SU-DHL-6 (cell line): Measurements from ENCODE around the gene IFNGR1.
"Not testable (repeated sequence)": the region's sequence is repeated elsewhere in the genome, so short reads cannot be mapped to it uniquely, and the experiment has no call there.

Experiments used
- H2AFZ ChIP-seq: fragments of 200-600 bp; sonication (generic); 2 replicates; pipeline ENCODE4 v1.6.1; 2014; ENCODE audit warnings: low read depth, mild to moderate bottlenecking, moderate library complexity, mixed read lengths, antibody characterized with exemption, low read length; ENCODE audit not compliant: severe bottlenecking
- H3F3A ChIP-seq: fragments of 200-600 bp; shearing (Covaris generic); 2 replicates; pipeline ENCODE4 v1.6.0; 2016; ENCODE audit warnings: antibody characterized with exemption, mild to moderate bottlenecking; ENCODE audit not compliant: insufficient read depth
- H3K27ac ChIP-seq: fragments of 200-600 bp; sonication (generic); 2 replicates; pipeline ENCODE4 v1.5.1; 2016; ENCODE audit warnings: low read depth, mild to moderate bottlenecking, low read length, moderate library complexity, mixed read lengths
- H3K27me3 ChIP-seq: fragments of 200-600 bp; sonication (generic), shearing (Covaris generic); 2 replicates; pipeline ENCODE4 v1.6.0; 2014; ENCODE audit warnings: mild to moderate bottlenecking, low read length
- H3K36me3 ChIP-seq: fragments of 200-600 bp; sonication (generic); 2 replicates; pipeline ENCODE4 v1.6.1; 2014; ENCODE audit warnings: mild to moderate bottlenecking, low read length, mixed read lengths
- H3K4me2 ChIP-seq: fragments of 300-600, 200-600 bp; shearing (Covaris generic), sonication (generic); 2 replicates; pipeline ENCODE4 v1.6.0; 2014; ENCODE audit warnings: low read length, low read depth, mild to moderate bottlenecking; ENCODE audit not compliant: poor library complexity, severe bottlenecking
- H3K4me3 ChIP-seq: fragments of 200-600 bp; sonication (generic); 2 replicates; pipeline ENCODE4 v1.5.1; 2014; ENCODE audit warnings: antibody characterized with exemption, low read length, mild to moderate bottlenecking, mixed read lengths; ENCODE audit not compliant: insufficient read depth, poor library complexity, severe bottlenecking
- H3K79me2 ChIP-seq: fragments of 200-600 bp; sonication (generic); 2 replicates; pipeline ENCODE4 v1.6.1; 2014; ENCODE audit warnings: mild to moderate bottlenecking, low read length, moderate library complexity; ENCODE audit not compliant: insufficient read depth
- H3K9ac ChIP-seq: fragments of 200-600 bp; sonication (generic); 2 replicates; pipeline ENCODE4 v1.7.0; 2014; ENCODE audit warnings: mild to moderate bottlenecking, low read length
- H3K9me2 ChIP-seq: fragments of 200-600 bp; sonication (generic); replicated peaks from 2 replicates; pipeline ENCODE4 v1.6.1; 2014; ENCODE audit warnings: low read length; ENCODE audit not compliant: insufficient read depth
- H3K9me3 ChIP-seq: fragments of 200-600 bp; sonication (generic); 2 replicates; pipeline ENCODE4 v1.6.1; 2014; ENCODE audit warnings: low read length, mixed read lengths; ENCODE audit not compliant: insufficient read depth
- H4K20me1 ChIP-seq: fragments of 200-600 bp; sonication (generic); 2 replicates; pipeline ENCODE4 v1.6.1; 2014; ENCODE audit warnings: low read depth, mild to moderate bottlenecking, antibody characterized with exemption, low read length, moderate library complexity, mixed read lengths
- EZH2phosphoT487 ChIP-seq: fragments of 200-600 bp; sonication (generic), shearing (Covaris generic); conservative IDR thresholded peaks from 2 replicates; pipeline ENCODE4 v1.6.1; 2018; ENCODE audit warnings: mild to moderate bottlenecking, antibody characterized with exemption, low read length, moderate library complexity, mixed read lengths
- TF ChIP-seq, protein P1 (sequence below): fragments of 200-600 bp; sonication (generic); IDR thresholded peaks from one replicate; pipeline ENCODE4 v1.5.1; 2017; ENCODE audit warnings: antibody characterized with exemption, mild to moderate bottlenecking, low read length, moderate library complexity; ENCODE audit not compliant: insufficient read depth, poor library complexity, severe bottlenecking

Gene IFNGR1

DNA sequence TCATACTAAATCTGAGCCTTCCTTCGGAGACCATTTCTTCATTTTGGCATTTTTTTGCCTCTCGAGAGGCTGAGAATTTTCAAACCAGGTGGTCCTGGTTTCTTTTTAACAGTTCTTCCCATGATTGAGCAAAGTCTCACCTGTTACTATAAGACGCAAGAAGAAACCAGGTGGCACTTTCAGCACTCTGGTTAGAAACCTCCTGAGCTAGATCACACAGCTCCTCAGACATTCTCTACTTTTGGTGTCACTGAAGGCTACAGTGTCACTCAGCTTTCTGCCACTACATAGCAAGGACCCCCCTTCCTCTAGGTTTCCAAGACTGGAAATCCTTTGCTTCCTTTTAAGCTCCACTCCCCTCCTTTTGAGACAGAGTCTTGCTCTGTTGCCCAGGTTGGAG, 7.3 kb downstream of the IFNGR1 start:
- peaks cover 12% of the 10 kb centered on the region; the same call in 1 of the 2 replicates for H3K9me3 ChIP-seq
- H3K79me2 ChIP-seq: peaks cover 25% of the 10 kb centered on the region

DNA sequence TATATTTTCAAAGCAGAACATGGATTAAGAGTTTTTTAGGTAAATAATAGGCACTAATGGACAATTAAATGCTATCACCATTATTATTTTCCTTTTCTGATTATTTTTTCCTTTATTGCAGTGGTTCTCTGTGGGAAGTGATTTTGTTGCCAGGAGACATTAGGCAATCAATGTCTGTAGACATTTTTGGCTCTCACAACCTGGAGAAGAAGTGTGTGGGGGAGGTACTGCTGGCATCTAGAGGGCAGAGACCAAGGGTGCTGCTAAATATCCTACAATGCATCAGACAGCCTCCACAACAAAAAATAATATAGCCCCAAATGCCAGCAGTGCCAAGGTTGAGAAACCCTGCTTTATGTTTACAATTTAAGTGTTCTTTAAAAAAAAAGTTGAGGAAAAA, 8.3 kb downstream of the IFNGR1 start:
- Histone ChIP-seq H3K4me3 (no peak overlapping the region), H3K36me3 (no peaks in the 10 kb centered on the region), H2AFZ (no peak overlapping the region), H3K79me2 (peaks cover 19% of the 10 kb centered on the region; the same call in 1 of the 2 replicates), H3K4me2 (no peak overlapping the region), H3F3A (no peaks in the 10 kb centered on the region), H3K9me2 (no peaks in the 10 kb centered on the region), H3K27me3 (no peaks in the 10 kb centered on the region), H4K20me1 (no peaks in the 10 kb centered on the region), H3K27ac (no peak overlapping the region), H3K9ac (no peak overlapping the region), H3K9me3 (peaks cover 12% of the 10 kb centered on the region; the same call in 1 of the 2 replicates)
- no peak for TF ChIP-seq EZH2phosphoT487
- TF ChIP-seq, protein P1, sequence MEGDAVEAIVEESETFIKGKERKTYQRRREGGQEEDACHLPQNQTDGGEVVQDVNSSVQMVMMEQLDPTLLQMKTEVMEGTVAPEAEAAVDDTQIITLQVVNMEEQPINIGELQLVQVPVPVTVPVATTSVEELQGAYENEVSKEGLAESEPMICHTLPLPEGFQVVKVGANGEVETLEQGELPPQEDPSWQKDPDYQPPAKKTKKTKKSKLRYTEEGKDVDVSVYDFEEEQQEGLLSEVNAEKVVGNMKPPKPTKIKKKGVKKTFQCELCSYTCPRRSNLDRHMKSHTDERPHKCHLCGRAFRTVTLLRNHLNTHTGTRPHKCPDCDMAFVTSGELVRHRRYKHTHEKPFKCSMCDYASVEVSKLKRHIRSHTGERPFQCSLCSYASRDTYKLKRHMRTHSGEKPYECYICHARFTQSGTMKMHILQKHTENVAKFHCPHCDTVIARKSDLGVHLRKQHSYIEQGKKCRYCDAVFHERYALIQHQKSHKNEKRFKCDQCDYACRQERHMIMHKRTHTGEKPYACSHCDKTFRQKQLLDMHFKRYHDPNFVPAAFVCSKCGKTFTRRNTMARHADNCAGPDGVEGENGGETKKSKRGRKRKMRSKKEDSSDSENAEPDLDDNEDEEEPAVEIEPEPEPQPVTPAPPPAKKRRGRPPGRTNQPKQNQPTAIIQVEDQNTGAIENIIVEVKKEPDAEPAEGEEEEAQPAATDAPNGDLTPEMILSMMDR: no peak

More for the DNA sequence above, 7.3 kb downstream of the IFNGR1 start:
- Histone ChIP-seq H2AFZ (no peak overlapping the region), H4K20me1 (0 out of 2 replicates have a peak, but pooled peaks cover 5% of the 10 kb centered on the region), H3F3A (no peaks in the 10 kb centered on the region), H3K4me2 (no peak overlapping the region), H3K4me3 (no peak overlapping the region), H3K9me2 (no peaks in the 10 kb centered on the region), H3K27me3 (no peaks in the 10 kb centered on the region), H3K9ac (no peak overlapping the region), H3K27ac (no peak overlapping the region), H3K36me3 (no peaks in the 10 kb centered on the region)
- TF ChIP-seq EZH2phosphoT487: no peak
- TF ChIP-seq, protein P1: no peak

DNA sequence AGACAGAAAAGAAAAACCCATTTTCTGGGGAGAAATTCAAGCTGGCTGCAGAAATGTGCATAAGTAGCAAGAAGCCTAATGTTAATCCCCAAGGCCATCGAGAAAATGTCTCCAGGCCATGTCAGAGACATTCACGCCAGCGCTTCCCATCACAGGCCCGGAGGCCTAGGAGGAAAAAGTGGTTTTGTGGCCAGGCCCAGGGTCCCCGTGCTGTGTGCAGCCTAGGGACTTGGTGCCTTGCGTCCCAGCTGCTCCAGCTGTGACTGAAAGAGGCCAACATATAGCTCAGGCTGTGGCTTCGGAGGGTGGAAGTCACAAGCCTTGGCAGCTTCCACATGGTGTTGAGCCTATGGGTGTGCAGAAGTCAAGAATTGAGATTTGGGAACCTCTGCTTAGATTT, 10.9 kb downstream of the IFNGR1 start:
- H3F3A ChIP-seq: no peaks in the 10 kb centered on the region
- H3K79me2 ChIP-seq: peaks cover 7% of the 10 kb centered on the region; the same call in 1 of the 2 replicates
- H3K27ac ChIP-seq: no peak overlapping the region
- H4K20me1 ChIP-seq: no peaks in the 10 kb centered on the region
- peaks cover 12% of the 10 kb centered on the region; the same call in 1 of the 2 replicates for H3K9me3 ChIP-seq
- H2AFZ ChIP-seq: no peak overlapping the region
- no peaks in the 10 kb centered on the region for H3K27me3 ChIP-seq
- H3K4me3 ChIP-seq: no peak overlapping the region
- H3K9me2 ChIP-seq: no peaks in the 10 kb centered on the region
- peaks cover 7% of the 10 kb centered on the region; the same call in 1 of the 2 replicates for H3K36me3 ChIP-seq
- no peak for TF ChIP-seq EZH2phosphoT487
- TF ChIP-seq, protein P1: no peak
- no peak overlapping the region for H3K9ac ChIP-seq
- no peak overlapping the region for H3K4me2 ChIP-seq

DNA sequence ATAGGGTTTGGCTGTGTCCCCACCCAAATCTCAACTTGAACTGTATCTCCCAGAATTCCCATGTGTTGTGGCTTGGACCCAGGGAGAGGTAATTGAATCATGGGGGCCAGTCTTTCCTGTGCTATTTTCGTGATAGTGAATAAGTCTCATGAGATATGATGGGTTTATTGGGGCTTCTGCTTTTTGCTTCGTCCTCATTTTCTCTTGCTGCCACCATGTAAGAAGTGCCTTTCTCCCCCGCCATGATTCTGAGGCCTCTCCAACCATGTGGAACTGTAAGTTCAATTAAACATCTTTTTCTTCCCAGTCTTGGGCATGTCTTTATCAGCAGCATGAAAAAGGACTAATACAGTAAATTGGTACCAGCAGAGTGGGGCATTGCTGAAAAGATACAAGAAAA, 11.7 kb downstream of the IFNGR1 start:
- H3K79me2 ChIP-seq, H3K27ac ChIP-seq, H3K36me3 ChIP-seq: not testable (repeated sequence)

More for the DNA sequence above, 11.7 kb downstream of the IFNGR1 start:
- H4K20me1 ChIP-seq, H3K9ac ChIP-seq, H2AFZ ChIP-seq, H3F3A ChIP-seq, H3K4me2 ChIP-seq, H3K9me2 ChIP-seq, H3K27me3 ChIP-seq, H3K4me3 ChIP-seq: not testable (repeated sequence)
- peaks cover 12% of the 10 kb centered on the region; the same call in 1 of the 2 replicates for H3K9me3 ChIP-seq
